ENCODE data around the gene MPP4. TPM values are rescaled to one million over a fixed set of nuclear protein-coding genes. Genes with fewer than 3 reads are reported as not detected.

Gene MPP4
- total and polyA plus RNA-seq, 2 of the 13 experiments (the other 11 are each of a cell fraction or from before 2014, with no cell fraction given) = not detected

DNA sequence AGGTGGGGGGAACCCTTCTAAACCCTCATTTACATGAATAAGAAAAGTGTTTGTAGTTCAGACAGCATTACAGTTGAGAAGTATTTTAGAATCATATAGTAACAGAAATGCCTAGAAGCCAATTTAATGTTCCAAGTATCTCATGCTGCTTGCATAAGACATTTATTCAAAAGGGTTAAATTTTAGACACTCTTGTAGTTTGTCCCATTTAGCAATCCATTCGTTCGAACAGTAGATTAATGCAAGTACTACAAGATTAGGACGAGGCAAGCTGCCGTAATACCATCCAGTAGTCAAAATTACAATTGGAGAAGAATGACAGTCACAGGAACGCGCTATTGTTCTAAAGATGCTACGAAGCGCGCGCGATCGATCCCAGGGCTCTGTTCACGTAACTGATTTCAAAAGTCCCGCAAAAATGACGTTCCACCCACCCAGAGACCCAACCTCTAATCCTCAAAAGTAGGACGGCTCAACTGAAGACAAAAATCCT is 56.3 kb downstream of the MPP4 start (continued):
- TF ChIP-seq, protein P1, sequence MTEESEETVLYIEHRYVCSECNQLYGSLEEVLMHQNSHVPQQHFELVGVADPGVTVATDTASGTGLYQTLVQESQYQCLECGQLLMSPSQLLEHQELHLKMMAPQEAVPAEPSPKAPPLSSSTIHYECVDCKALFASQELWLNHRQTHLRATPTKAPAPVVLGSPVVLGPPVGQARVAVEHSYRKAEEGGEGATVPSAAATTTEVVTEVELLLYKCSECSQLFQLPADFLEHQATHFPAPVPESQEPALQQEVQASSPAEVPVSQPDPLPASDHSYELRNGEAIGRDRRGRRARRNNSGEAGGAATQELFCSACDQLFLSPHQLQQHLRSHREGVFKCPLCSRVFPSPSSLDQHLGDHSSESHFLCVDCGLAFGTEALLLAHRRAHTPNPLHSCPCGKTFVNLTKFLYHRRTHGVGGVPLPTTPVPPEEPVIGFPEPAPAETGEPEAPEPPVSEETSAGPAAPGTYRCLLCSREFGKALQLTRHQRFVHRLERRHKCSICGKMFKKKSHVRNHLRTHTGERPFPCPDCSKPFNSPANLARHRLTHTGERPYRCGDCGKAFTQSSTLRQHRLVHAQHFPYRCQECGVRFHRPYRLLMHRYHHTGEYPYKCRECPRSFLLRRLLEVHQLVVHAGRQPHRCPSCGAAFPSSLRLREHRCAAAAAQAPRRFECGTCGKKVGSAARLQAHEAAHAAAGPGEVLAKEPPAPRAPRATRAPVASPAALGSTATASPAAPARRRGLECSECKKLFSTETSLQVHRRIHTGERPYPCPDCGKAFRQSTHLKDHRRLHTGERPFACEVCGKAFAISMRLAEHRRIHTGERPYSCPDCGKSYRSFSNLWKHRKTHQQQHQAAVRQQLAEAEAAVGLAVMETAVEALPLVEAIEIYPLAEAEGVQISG (CRISPR knock-in tag; IDR thresholded peaks at IDR 0.05) = no peak
- TF ChIP-seq ZNF629 (CRISPR knock-in tag; conservative IDR thresholded peaks at IDR 0.05) (no peak), ZNF768 (CRISPR knock-in tag; IDR thresholded peaks at IDR 0.05) (no peak), SOX5 (CRISPR knock-in tag; IDR thresholded peaks at IDR 0.05; ENCODE audit: borderline replicate concordance) (no peak; the same call in 1 of the 2 replicates), ZKSCAN8 (CRISPR knock-in tag; IDR thresholded peaks at IDR 0.05; ENCODE audit: borderline replicate concordance) (no peak), ZNF878 (CRISPR knock-in tag; IDR thresholded peaks at IDR 0.05) (peak; percentile 86), KDM3A (CRISPR knock-in tag; IDR thresholded peaks at IDR 0.05; ENCODE audit: low read depth) (no peak), CC2D1A (CRISPR knock-in tag; IDR thresholded peaks at IDR 0.05) (0 out of 2 replicates have a peak, but pooled peaks have one; percentile 44), TSC22D2 (CRISPR knock-in tag; IDR thresholded peaks at IDR 0.05; ENCODE audit: borderline replicate concordance) (no peak), ZNF331 (CRISPR knock-in tag; IDR thresholded peaks at IDR 0.05) (no peak), SALL1 (CRISPR knock-in tag; IDR thresholded peaks at IDR 0.05) (no peak), ZNF207 (IDR thresholded peaks at IDR 0.05; ENCODE audit: borderline replicate concordance) (no peak), ZNF780A (CRISPR knock-in tag; IDR thresholded peaks at IDR 0.05) (no peak), RBM22 (optimal IDR thresholded peaks at IDR 0.05; ENCODE audit: low read length) (no peak), BRCA1 (CRISPR knock-in tag; IDR thresholded peaks at IDR 0.05) (no peak)
- TF ChIP-seq, protein P2, sequence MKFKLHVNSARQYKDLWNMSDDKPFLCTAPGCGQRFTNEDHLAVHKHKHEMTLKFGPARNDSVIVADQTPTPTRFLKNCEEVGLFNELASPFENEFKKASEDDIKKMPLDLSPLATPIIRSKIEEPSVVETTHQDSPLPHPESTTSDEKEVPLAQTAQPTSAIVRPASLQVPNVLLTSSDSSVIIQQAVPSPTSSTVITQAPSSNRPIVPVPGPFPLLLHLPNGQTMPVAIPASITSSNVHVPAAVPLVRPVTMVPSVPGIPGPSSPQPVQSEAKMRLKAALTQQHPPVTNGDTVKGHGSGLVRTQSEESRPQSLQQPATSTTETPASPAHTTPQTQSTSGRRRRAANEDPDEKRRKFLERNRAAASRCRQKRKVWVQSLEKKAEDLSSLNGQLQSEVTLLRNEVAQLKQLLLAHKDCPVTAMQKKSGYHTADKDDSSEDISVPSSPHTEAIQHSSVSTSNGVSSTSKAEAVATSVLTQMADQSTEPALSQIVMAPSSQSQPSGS (CRISPR knock-in tag; IDR thresholded peaks at IDR 0.05) = no peak
- TF ChIP-seq, protein P3, sequence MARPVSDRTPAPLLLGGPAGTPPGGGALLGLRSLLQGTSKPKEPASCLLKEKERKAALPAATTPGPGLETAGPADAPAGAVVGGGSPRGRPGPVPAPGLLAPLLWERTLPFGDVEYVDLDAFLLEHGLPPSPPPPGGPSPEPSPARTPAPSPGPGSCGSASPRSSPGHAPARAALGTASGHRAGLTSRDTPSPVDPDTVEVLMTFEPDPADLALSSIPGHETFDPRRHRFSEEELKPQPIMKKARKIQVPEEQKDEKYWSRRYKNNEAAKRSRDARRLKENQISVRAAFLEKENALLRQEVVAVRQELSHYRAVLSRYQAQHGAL (CRISPR knock-in tag; IDR thresholded peaks at IDR 0.05; ENCODE audit: not compliant biosample characterization) = no peak
- TF ChIP-seq, protein P4, sequence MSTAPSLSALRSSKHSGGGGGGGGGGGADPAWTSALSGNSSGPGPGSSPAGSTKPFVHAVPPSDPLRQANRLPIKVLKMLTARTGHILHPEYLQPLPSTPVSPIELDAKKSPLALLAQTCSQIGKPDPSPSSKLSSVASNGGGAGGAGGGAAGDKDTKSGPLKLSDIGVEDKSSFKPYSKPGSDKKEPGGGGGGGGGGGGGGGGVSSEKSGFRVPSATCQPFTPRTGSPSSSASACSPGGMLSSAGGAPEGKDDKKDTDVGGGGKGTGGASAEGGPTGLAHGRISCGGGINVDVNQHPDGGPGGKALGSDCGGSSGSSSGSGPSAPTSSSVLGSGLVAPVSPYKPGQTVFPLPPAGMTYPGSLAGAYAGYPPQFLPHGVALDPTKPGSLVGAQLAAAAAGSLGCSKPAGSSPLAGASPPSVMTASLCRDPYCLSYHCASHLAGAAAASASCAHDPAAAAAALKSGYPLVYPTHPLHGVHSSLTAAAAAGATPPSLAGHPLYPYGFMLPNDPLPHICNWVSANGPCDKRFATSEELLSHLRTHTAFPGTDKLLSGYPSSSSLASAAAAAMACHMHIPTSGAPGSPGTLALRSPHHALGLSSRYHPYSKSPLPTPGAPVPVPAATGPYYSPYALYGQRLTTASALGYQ (CRISPR knock-in tag; IDR thresholded peaks at IDR 0.05) = no peak
- TF ChIP-seq, protein P5, sequence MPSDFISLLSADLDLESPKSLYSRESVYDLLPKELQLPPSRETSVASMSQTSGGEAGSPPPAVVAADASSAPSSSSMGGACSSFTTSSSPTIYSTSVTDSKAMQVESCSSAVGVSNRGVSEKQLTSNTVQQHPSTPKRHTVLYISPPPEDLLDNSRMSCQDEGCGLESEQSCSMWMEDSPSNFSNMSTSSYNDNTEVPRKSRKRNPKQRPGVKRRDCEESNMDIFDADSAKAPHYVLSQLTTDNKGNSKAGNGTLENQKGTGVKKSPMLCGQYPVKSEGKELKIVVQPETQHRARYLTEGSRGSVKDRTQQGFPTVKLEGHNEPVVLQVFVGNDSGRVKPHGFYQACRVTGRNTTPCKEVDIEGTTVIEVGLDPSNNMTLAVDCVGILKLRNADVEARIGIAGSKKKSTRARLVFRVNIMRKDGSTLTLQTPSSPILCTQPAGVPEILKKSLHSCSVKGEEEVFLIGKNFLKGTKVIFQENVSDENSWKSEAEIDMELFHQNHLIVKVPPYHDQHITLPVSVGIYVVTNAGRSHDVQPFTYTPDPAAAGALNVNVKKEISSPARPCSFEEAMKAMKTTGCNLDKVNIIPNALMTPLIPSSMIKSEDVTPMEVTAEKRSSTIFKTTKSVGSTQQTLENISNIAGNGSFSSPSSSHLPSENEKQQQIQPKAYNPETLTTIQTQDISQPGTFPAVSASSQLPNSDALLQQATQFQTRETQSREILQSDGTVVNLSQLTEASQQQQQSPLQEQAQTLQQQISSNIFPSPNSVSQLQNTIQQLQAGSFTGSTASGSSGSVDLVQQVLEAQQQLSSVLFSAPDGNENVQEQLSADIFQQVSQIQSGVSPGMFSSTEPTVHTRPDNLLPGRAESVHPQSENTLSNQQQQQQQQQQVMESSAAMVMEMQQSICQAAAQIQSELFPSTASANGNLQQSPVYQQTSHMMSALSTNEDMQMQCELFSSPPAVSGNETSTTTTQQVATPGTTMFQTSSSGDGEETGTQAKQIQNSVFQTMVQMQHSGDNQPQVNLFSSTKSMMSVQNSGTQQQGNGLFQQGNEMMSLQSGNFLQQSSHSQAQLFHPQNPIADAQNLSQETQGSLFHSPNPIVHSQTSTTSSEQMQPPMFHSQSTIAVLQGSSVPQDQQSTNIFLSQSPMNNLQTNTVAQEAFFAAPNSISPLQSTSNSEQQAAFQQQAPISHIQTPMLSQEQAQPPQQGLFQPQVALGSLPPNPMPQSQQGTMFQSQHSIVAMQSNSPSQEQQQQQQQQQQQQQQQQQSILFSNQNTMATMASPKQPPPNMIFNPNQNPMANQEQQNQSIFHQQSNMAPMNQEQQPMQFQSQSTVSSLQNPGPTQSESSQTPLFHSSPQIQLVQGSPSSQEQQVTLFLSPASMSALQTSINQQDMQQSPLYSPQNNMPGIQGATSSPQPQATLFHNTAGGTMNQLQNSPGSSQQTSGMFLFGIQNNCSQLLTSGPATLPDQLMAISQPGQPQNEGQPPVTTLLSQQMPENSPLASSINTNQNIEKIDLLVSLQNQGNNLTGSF (CRISPR knock-in tag; IDR thresholded peaks at IDR 0.05) = no peak
